Heart left ventricle (tissue), 16 donors: ENCODE results near the gene PRKACG. TPM values are rescaled to one million over a fixed set of nuclear protein-coding genes. Genes with fewer than 3 reads are reported as not detected.

Source experiments
- ATAC-seq, 4 donors: fragments of 200-7000 bp; cut with Tn5 transposase; one replicate each; pipeline ENCODE4 v1.9.1; 2020 to 2022; ENCODE audit warnings: moderate library complexity in 4 of 4, mild to moderate bottlenecking in 3 of 4, moderate number of reproducible peaks in 1 of 4
- DNase-seq, 5 donors: peaks; one replicate each; pipeline ENCODE4 v3.0.0-alpha.2; 2020
- H3K27ac ChIP-seq, 12 donors: fragments of 200-600 bp; sonication (generic) in 4 of 12; one replicate each; pipeline versions ENCODE4 v1.5.0 to v1.8.0; 2016 to 2022; ENCODE audit warnings: mild to moderate bottlenecking in 2 of 12
- H3K27me3 ChIP-seq, 9 donors: fragments of 200-600 bp; sonication (generic) in 2 of 9; one replicate each; pipeline versions ENCODE4 v1.5.1 to v1.8.0; 2016 to 2022; ENCODE audit warnings: mild to moderate bottlenecking in 3 of 9
- H3K36me3 ChIP-seq, 9 donors: fragments of 200-600 bp; sonication (generic) in 2 of 9; one replicate each; pipeline versions ENCODE4 v1.5.0 to v1.8.0; 2018 to 2022; ENCODE audit warnings: mild to moderate bottlenecking in 2 of 9
- H3K4me1 ChIP-seq, 12 donors: fragments of 200-600 bp; sonication (generic) in 4 of 12; one replicate each; pipeline versions ENCODE4 v1.5.0 to v1.8.0; 2016 to 2022; ENCODE audit warnings: mild to moderate bottlenecking in 3 of 12
- H3K4me3 ChIP-seq, 12 donors: fragments of 200-600 bp; sonication (generic) in 4 of 12; one replicate each; pipeline versions ENCODE4 v1.5.0 to v1.8.0; 2017 to 2022; ENCODE audit warnings: mild to moderate bottlenecking in 9 of 12, moderate library complexity in 4 of 12
- H3K9me3 ChIP-seq, 12 donors: fragments of 200-600 bp; sonication (generic) in 4 of 12; one replicate each; pipeline versions ENCODE4 v1.5.0 to v1.8.0; 2016 to 2022; ENCODE audit warnings: mild to moderate bottlenecking in 1 of 12
- POLR2A ChIP-seq, 2 donors: fragments of 450-650 bp; IDR thresholded peaks; one replicate each; pipeline ENCODE4 v1.6.1; 2017; ENCODE audit warnings: antibody characterized with exemption in 2 of 2, mild to moderate bottlenecking in 2 of 2, moderate library complexity in 2 of 2
- WGBS, 4 donors: extraction: QIAGEN DNeasy Blood & Tissue Kit in 2 of 4; methylation state at CpG; one replicate each; pipeline versions ENCODE4 v1.1.5 to v1.1.7; 2013 to 2018; 5-methylcytosine and 5-hydroxymethylcytosine counted together
- intact Hi-C, 10 donors: fragments of 100-400 bp; cut with DNase I; formaldehyde crosslinking; loops; one replicate each; pipeline versions ENCODE4 v1.11.1 to v1.14.2; 2022
- polyA plus RNA-seq, 2 donors: library from polyadenylated mRNA; stranded (reverse); fragments of 200-250 nt; gene quantifications; one replicate each; pipeline ENCODE4 v1.2.3, GENCODE V29; 2013
- total RNA-seq, 9 donors: library from RNA; depleted of rRNA in 2 of 9; stranded (reverse); fragments of >200 nt in 2 of 9; fragmentation: NEBNext Ultra II Directional in 3 of 9; extraction: Animal tissue kit (Norgen Biotek cat#: 25700) in 3 of 9; gene quantifications; one replicate each; pipeline versions ENCODE4 v1.1.0 to v1.2.4, GENCODE V29; 2016 to 2023
- TF ChIP-seq, protein P1 (sequence below), 12 donors: fragments of 200-600 bp; sonication (generic) in 4 of 12; IDR thresholded peaks; one replicate each; pipeline versions ENCODE4 v1.5.0 to v1.8.0; 2018 to 2022; ENCODE audit warnings: antibody characterized with exemption in 12 of 12, mild to moderate bottlenecking in 5 of 12
- donor health status: ischemic (EF 13 %, LVEDD 7.1; RV severe dilation, severe dysfunction).
- donor health status: healthy with polysubstance abuse.
- donor health status: DM: no; HTN: yes; CAD: no.
- donor health status: DM: no; HTN: no; CAD: no.
- donor health status: ischemic (EF 25% LVEDD 6.9; RV normal size, moderate dysfunction).
- donor health status: ischemic (EF 25% LVEDD 5.7; RV mildly dilated, moderate dysfunction).
- donor health status: healthy.
- donor health status: DM: yes; HTN: yes; CAD: no.
- donor health status: ischemic (EF 35%, LVEDD 5.7; RV mildly dilated, moderate dysfunction).
- donor health status: nonischemic (EF 11% LVEDD 7.7; RV severe dilation, severe dysfunction).
- donor health status: DM: yes; HTN: yes; CAD: no.
- donor health status: PGD.
- donor health status: ischemic (EF 29% LVEDD 5.4; RV normal size, mild dysfunction).
- donor health status: nonischemic (EF 23%, LVEDD 6.1; RV moderate dilation, normal function).

The PRKACG gene
- total and polyA plus RNA-seq, 11 donors: not detected

GRCh38 chr9:68998812-68999211, 15.1 kb downstream of the PRKACG start:
- peaks cover 0 to 41% (median 20%) of the 10 kb centered on the region in 12 donors for H3K4me1 ChIP-seq
- ATAC-seq (peak in 3 of 4 donors; percentile 25 to 47 (median 33)), DNase-seq (no peak)
- H3K9me3 ChIP-seq: no peaks in the 10 kb centered on the region
- intact Hi-C loops: loop anchor here in 8 of 10 donors (2.0 to 10.0 kb wide), 11 partner anchors 54 to 417 kb away; partner anchors contain the start of gene PIP5K1B (in 4 of the 8)
- H3K4me3 ChIP-seq: no peak overlapping the region
- TF ChIP-seq, protein P1, sequence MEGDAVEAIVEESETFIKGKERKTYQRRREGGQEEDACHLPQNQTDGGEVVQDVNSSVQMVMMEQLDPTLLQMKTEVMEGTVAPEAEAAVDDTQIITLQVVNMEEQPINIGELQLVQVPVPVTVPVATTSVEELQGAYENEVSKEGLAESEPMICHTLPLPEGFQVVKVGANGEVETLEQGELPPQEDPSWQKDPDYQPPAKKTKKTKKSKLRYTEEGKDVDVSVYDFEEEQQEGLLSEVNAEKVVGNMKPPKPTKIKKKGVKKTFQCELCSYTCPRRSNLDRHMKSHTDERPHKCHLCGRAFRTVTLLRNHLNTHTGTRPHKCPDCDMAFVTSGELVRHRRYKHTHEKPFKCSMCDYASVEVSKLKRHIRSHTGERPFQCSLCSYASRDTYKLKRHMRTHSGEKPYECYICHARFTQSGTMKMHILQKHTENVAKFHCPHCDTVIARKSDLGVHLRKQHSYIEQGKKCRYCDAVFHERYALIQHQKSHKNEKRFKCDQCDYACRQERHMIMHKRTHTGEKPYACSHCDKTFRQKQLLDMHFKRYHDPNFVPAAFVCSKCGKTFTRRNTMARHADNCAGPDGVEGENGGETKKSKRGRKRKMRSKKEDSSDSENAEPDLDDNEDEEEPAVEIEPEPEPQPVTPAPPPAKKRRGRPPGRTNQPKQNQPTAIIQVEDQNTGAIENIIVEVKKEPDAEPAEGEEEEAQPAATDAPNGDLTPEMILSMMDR (IDR thresholded peaks at IDR 0.05): peak in 1 of 12 donors; percentile 12
- no peak for TF ChIP-seq POLR2A (IDR thresholded peaks at IDR 0.05)
- WGBS, 4 donors: 44 to 60% (median 45%) methylated on average over 5 of the region's 5 CpGs
- H3K36me3 ChIP-seq: no peaks in the 10 kb centered on the region
- H3K27me3 ChIP-seq: no peaks in the 10 kb centered on the region
- H3K27ac ChIP-seq: peak overlapping the region; percentile 24 to 71 (median 62)

DNA sequence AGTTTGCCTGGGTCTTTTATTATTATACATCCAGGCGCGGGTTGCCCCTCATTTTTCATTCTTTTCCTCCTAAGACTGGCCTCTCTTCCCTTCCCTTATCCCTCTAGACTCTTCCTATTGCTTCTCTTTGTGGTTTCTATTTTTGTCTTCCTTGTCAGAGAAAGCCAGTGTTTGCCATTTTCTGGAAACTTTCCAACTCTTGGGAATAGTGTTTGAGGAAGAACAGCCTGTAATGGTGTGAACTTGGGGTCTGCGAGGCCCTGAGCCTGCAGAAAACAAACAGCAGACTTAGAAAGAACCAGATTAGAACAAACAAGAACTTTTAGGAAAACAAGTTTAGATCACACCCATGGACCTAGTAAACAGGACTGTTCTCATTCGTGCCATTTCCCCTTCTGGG, 15.5 kb downstream of the PRKACG start:
- no peak overlapping the region for H3K4me3 ChIP-seq
- ATAC-seq (peak; percentile 12 to 41 (median 28)), DNase-seq (no peak)
- no peaks in the 10 kb centered on the region for H3K27me3 ChIP-seq
- peak overlapping the region; percentile 24 to 71 (median 62) for H3K27ac ChIP-seq
- H3K36me3 ChIP-seq: no peaks in the 10 kb centered on the region
- intact Hi-C loops: loop anchor here in 8 of 10 donors (2.0 to 10.0 kb wide), 11 partner anchors 54 to 416 kb away; partner anchors contain the start of gene PIP5K1B (in 4 of the 8)
- no peaks in the 10 kb centered on the region for H3K9me3 ChIP-seq
- TF ChIP-seq POLR2A (IDR thresholded peaks at IDR 0.05): no peak
- 35 to 52% (median 42%) methylated on average over 4 of the region's 4 CpGs for WGBS, 4 donors
- peaks cover 0 to 41% (median 20%) of the 10 kb centered on the region in 12 donors for H3K4me1 ChIP-seq

GRCh38 chr9:68997666-68998065, 16.2 kb downstream of the PRKACG start:
- TF ChIP-seq, protein P1 (IDR thresholded peaks at IDR 0.05): no peak
- TF ChIP-seq POLR2A (IDR thresholded peaks at IDR 0.05): no peak
- no peak for DNase-seq
- no peak for ATAC-seq
- Histone ChIP-seq H3K9me3 (no peaks in the 10 kb centered on the region), H3K36me3 (no peaks in the 10 kb centered on the region), H3K4me3 (no peak overlapping the region), H3K27me3 (no peaks in the 10 kb centered on the region), H3K4me1 (peaks cover 0 to 41% (median 20%) of the 10 kb centered on the region in 12 donors), H3K27ac (peak overlapping the region in 7 of 12 donors; percentile 2 to 64 (median 62))
- 76 to 88% (median 81%) methylated on average over 3 of the region's 3 CpGs for WGBS, 4 donors
- intact Hi-C loops: loop anchor here in 8 of 10 donors (2.0 to 10.0 kb wide), 11 partner anchors 53 to 415 kb away; partner anchors contain the start of gene PIP5K1B (in 4 of the 8)

- TF ChIP-seq POLR2A (IDR thresholded peaks at IDR 0.05): no peak
- TF ChIP-seq, protein P1 (IDR thresholded peaks at IDR 0.05): no peak
- Histone ChIP-seq H3K9me3 (no peaks in the 10 kb centered on the region), H3K27ac (peak overlapping the region in 4 of 12 donors; percentile 2 to 75 (median 20)), H3K4me1 (peaks cover 0 to 41% (median 20%) of the 10 kb centered on the region in 12 donors), H3K27me3 (no peaks in the 10 kb centered on the region), H3K4me3 (peak overlapping the region in 2 of 12 donors; percentile 0 to 10), H3K36me3 (peaks cover 0 to 1% (median 0%) of the 10 kb centered on the region in 9 donors)
- DNase-seq (no peak), ATAC-seq (no peak)
- intact Hi-C loops: loop anchor here in 7 of 10 donors (5.0 to 10.0 kb wide), 9 partner anchors 52 to 414 kb away; partner anchors contain the start of gene PIP5K1B (in 4 of the 7)
- 73 to 83% (median 77%) methylated on average over 5 of the region's 5 CpGs for WGBS, 4 donors
These were observed 17.5 kb downstream of the PRKACG start for GRCh38 chr9:68996462-68996861.
